Left colon (tissue), 2 donors: ENCODE results near the gene PPP1R36. TPM values are rescaled to one million over a fixed set of nuclear protein-coding genes. Genes with fewer than 3 reads are reported as not detected.
"Not testable (repeated sequence)": the region's sequence is repeated elsewhere in the genome, so short reads cannot be mapped to it uniquely, and the experiment has no call there.

Experiments
- ATAC-seq: fragments of 200-7000 bp; cut with Tn5 transposase; one replicate; pipeline ENCODE4 v1.9.1; 2020; ENCODE audit warnings: mild to moderate bottlenecking, moderate library complexity
- DNase-seq, 2 donors: peaks; one replicate each; pipeline ENCODE4 v3.0.0-alpha.2; 2020
- intact Hi-C, 2 donors: fragments of 100-400 bp; cut with DNase I in 1 of 2; cut with micrococcal nuclease in 1 of 2; formaldehyde crosslinking; loops; one replicate each; pipeline versions ENCODE4 v1.11.2 to v1.14.0; 2022; cut with DNase I, micrococcal nuclease
- total RNA-seq, 2 donors: library from RNA; stranded (reverse); fragmentation: NEBNext Ultra II Directional; extraction: Animal tissue kit (Norgen Biotek cat#: 25700); gene quantifications; one replicate each; pipeline ENCODE4 v1.2.1, GENCODE V29; 2021
- donor health status: DM: no; HTN: no; CAD: no.
- donor health status: DM: yes; HTN: yes; CAD: no.

The PPP1R36 gene
- total RNA-seq, 2 donors from 2014 or later: 7.1 to 10.7 TPM

GRCh38 chr14:64556526-64556925 lies 6.8 kb downstream of the PPP1R36 start:
- intact Hi-C loops: no loop called here
- ATAC-seq (no peak), DNase-seq (no peak)

DNA sequence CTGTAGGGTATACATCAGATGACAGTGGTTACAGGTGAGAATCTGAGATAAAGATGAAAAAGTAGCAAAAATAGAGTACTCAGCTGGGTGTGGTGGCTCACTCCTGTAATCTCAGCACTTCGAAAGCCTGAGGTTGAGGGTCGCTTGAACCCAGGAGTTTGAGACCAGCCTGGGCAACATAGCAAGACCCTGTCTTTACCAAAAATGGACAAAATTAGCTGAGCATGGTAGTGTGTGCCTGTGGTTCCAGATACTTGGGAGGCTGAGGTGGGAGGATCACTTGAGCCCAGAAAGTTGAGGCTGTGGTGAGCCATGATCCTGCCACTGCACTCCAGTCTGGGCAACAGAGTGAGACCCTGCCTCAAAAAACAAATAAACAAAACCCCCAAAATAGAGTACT lies 8.5 kb downstream of the PPP1R36 start:
- intact Hi-C loops, ATAC-seq, DNase-seq: not testable (repeated sequence)

- ATAC-seq (no peak), DNase-seq (no peak)
- intact Hi-C loops: no loop called here
Observed at GRCh38 chr14:64561631-64562030, 11.9 kb downstream of the PPP1R36 start.

DNA sequence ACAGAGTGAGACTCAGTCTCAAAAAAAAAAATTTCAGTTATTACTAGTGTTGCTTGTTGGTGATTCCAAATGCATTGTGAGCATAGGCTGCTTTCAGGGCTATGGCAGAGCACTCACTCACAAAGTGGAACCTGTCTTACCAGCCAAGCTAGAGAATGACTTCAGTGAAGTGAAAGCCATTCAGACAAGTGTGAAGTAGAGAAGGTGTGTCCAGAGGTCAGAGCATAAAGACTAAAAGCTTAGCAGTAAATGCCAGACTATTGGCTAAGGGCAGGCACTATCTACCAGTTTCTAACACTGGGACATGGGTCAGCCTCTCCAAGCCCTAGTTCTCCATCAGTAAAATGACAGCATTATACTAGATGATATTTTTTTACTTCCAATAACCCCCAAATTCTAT lies 12.7 kb downstream of the PPP1R36 start:
- ATAC-seq: peak; percentile 98
- no peak for DNase-seq
- intact Hi-C loops: no loop called here

DNA sequence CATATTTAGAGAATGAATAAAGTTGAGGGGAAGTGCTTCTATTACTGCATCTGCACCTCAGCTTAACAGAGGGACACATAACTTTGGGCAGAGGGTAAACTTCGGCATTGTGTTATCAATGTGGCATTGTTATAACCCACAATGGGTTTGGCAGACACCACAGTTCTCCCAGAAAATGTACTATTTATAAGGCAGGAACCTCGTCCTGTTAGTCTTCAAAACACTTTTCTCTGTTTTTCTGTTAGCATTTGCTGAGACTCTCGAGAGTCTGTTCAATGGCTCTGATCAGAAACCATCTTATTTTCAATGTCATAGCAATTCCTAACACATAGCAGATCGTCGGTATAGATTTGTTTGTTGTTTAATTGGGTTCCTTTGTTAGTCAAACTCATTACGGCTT lies 13.9 kb downstream of the PPP1R36 start:
- DNase-seq: no peak
- intact Hi-C loops: no loop called here
- ATAC-seq: no peak

DNA sequence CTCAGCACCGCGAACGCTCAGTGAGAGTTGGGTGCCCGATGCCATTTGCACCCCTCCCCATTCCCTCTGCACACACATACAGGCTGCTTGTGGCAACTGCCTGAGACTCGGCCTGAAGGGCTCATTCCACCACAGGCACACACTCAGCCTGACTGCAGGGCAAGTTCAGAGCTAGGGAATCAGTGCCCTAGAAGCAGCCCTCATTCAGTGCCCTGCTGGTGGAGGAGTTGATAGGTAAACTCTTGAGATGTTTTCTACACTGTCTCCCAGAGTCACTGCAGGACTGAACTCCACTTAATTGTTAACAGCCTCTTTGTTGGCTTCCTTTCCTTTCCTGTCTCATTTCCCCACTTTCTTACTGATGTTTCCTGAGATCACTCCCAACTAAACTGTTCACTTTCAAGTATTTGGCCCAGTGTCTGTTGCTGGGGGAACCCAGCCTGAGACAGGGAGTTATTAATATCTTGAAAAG lies 16.9 kb downstream of the PPP1R36 start:
- intact Hi-C loops: no loop called here
- DNase-seq (no peak), ATAC-seq (no peak)

GRCh38 chr14:64569138-64569631 lies 19.4 kb downstream of the PPP1R36 start:
- ATAC-seq: no peak
- no peak for DNase-seq
- intact Hi-C loops: no loop called here

- intact Hi-C loops, DNase-seq, ATAC-seq: not testable (repeated sequence)
Observed at GRCh38 chr14:64569646-64570045, 19.9 kb downstream of the PPP1R36 start.

DNA sequence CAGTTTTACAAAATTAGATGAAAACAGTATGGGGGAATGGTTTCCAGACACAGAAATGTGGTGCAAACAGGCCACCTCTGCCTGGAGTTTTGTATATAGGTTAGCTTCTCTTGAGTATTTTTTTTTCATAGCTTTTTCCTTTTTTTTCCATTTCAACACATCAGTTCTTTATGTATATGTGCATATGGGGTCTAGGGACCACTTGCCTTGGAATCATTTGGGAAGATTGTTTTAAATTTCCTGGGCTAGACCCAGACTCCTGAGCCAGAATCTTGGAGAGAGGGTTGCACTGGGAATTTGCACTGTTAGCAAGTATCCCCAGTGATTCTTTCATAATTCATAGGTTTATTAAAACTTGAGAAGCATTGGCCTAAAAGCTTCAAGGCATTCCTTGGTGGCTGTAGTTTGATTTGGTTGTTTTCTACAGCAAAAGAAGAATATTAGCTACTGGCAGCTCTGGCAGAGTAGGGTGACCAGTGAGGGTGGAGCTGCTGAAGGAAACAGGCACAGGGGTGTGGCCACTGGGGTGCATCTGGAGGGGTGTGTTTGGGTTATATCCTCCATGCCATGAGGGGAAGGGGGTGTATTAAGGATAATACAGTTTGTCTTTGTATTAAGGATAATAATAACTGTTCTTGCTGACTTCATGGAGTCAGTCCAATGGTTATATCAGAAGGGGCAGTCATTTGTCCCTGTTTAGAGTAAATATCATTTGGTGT lies 22.8 kb downstream of the PPP1R36 start:
- intact Hi-C loops: no loop called here
- ATAC-seq (no peak), DNase-seq (no peak)

GRCh38 chr14:64573109-64573508 lies 23.3 kb downstream of the PPP1R36 start:
- ATAC-seq: no peak
- no peak for DNase-seq

DNA sequence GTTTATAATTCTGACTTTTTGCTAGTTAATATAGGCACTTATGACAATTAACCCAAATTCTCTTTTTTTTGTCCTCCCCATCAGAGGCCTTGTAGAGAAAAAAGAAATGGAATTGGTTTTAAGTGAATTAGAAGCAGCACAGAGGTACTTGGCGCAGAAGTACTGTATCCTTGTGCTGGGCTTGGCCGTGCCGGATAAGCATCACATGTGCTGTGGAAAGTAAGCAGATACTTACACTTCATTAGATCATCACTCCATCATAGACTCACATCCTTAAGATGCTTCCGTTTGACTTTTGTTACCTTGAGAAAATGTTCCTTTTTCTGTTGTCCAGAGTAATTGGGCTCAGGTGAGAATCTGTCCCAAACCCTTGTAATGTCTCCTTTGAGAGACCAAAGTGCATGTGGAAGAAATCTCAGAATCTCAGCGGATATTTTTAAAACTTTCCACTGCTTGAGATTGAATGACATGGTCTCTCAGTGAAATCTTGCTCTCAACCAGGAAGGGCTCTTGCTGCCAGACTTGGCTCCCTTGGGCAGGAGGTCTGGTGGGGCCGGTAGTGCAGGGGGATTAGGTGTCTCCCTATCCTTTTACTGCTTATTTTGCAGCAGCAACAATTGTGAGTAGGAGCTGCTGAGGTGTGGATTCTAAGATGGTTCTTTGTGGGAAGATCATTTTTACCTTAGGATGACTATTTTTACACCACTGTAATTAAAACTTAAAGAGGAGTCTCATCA lies 24.8 kb downstream of the PPP1R36 start:
- intact Hi-C loops: no loop called here
- no peak for ATAC-seq
- no peak for DNase-seq

More at GRCh38 chr14:64573109-64573508, 23.3 kb downstream of the PPP1R36 start:
- intact Hi-C loops: no loop called here

GRCh38 chr14:64577211-64577610 lies 27.4 kb downstream of the PPP1R36 start:
- intact Hi-C loops: no loop called here
- ATAC-seq (no peak), DNase-seq (no peak)

GRCh38 chr14:64580467-64580866 lies 30.7 kb downstream of the PPP1R36 start:
- intact Hi-C loops: no loop called here
- DNase-seq: no peak
- no peak for ATAC-seq

DNA sequence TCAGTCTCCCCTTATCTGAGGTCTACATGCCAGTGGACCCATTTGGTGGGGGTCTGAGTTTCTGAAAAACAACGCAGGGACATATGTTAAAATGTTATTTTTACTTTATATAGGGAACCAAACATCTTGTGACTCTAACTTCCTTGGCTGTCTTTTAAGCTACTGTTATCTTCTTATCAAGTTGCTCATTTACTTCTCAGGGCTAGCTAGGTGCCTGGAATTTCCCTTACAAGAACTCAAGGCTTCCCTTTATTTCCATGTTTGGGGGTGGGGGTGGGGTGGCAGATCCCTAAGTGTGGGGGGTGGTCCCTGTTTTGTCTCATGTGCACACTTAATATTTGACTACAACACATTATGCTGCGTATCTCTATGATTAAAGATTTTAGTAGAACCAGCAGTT lies 31.6 kb downstream of the PPP1R36 start:
- ATAC-seq: no peak
- intact Hi-C loops: no loop called here

GRCh38 chr14:64581817-64582216 lies 32.1 kb downstream of the PPP1R36 start:
- intact Hi-C loops: no loop called here
- DNase-seq (no peak), ATAC-seq (no peak)

More for the DNA sequence above, 31.6 kb downstream of the PPP1R36 start:
- DNase-seq: no peak

- intact Hi-C loops: no loop called here
- no peak for DNase-seq
- ATAC-seq: no peak
Observed at GRCh38 chr14:64584190-64584589, 34.4 kb downstream of the PPP1R36 start.

DNA sequence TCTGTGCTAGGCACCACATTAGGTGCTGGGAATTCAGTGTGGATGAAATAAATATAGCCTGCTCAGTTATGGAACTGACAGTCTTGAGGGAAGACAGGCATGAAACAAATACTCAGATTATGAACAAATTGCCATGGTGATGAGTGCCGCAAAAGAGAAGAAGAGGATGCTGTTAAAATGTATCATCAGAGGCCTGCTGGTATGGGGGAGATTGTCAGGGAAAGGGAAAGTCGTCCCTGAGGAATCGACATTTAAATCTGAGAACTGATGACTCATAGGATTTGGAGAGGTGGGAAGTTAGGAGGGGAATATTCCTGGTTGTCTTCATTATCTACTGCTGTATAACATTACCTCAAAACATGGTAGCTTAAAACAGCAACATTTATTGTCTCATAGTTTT lies 42.0 kb downstream of the PPP1R36 start:
- no peak for DNase-seq
- intact Hi-C loops: no loop called here
- ATAC-seq: no peak

DNA sequence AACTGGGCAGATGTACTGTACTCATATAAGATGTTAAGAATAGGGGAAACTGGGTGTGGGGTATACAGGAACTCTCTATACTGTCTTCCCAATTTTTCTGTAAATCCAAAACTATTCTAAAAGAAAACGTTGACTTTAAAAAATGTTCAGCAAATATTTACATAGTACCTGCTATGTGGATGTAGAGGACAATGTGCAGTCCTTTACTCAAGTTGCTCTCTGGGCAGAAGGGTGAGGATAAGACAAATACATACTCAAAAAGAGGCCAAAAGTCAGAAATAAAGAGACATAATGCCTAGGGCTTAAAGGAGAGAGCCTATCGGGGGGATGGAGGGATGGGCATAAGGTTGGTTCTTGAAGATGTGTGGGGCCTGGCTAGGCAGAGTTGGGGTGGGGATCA lies 44.7 kb downstream of the PPP1R36 start:
- intact Hi-C loops: no loop called here
- ATAC-seq (no peak), DNase-seq (no peak)

DNA sequence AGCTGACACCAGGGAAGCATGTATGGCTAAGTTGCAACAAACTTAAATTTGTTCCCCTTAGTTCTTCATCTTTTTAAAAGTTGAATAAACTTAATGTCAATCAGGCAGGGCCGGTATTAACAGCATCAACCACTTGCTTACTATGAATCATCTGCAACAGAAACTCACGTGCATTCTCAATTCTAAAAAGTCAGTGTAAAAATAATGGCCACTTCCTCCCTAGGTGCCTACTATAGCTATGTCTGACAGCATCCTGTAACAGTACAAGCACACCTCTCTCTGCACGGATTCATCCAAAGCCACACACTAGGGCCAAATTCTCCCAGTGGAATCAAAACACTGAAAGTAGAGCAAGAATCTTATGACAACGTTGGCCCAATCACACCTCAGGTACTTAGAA lies 48.6 kb downstream of the PPP1R36 start:
- DNase-seq (no peak), ATAC-seq (no peak)
- intact Hi-C loops: no loop called here

DNA sequence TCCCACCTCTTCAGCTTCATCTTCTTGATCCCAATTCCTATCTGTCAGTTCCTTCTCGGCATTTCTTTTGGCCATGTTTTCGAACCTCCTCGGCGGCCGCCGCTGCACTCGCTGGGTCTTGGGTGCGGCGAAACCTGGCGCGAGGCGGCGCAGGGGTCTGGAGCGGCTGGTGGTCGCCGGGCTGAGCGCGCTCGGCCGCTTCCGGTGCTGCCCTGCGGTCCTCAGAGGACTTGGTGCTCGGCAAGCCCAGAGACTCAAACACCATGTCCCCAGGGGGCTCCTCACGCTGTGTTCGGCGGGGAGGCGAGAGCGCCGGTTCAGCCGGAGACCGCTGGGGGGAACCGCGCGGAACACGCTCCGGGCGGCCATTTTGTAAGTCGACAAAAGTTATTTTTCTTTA lies 51.8 kb downstream of the PPP1R36 start:
- DNase-seq: no peak
- ATAC-seq: no peak
- intact Hi-C loops: no loop called here
